HG02759 (cell line): ENCODE data around the gene DUOX1.

ENCODE experiments used
- ATAC-seq: cut with Tn5 transposase; IDR thresholded peaks from one replicate; pipeline ENCODE4 v1.9.1; 2021; ENCODE audit warnings: mild to moderate bottlenecking, moderate library complexity; ENCODE audit not compliant: unreplicated experiment

The DUOX1 gene

GRCh38 chr15:45185903-45186770 is 56.3 kb downstream of the DUOX1 start:
- ATAC-seq, result no peak

GRCh38 chr15:45186771-45187577 is 57.2 kb downstream of the DUOX1 start:
- peak; percentile 4 for ATAC-seq

DNA sequence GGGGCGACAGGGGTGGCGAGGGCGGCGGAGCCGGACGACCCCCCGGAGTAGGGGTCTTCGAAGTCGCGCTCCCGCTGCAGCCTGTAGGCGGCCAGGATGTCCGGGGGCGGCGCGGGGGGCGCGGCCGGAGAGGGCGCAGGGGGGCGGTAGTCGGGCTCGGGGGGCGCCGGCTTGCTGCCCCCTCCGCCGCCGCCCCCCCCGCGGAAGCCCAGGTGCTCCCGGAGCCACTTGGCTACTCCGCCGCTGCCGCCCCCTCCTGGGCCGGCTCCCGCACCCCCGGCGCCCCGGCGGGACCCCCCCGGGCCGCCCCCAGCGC is 57.7 kb downstream of the DUOX1 start:
- no peak for ATAC-seq

DNA sequence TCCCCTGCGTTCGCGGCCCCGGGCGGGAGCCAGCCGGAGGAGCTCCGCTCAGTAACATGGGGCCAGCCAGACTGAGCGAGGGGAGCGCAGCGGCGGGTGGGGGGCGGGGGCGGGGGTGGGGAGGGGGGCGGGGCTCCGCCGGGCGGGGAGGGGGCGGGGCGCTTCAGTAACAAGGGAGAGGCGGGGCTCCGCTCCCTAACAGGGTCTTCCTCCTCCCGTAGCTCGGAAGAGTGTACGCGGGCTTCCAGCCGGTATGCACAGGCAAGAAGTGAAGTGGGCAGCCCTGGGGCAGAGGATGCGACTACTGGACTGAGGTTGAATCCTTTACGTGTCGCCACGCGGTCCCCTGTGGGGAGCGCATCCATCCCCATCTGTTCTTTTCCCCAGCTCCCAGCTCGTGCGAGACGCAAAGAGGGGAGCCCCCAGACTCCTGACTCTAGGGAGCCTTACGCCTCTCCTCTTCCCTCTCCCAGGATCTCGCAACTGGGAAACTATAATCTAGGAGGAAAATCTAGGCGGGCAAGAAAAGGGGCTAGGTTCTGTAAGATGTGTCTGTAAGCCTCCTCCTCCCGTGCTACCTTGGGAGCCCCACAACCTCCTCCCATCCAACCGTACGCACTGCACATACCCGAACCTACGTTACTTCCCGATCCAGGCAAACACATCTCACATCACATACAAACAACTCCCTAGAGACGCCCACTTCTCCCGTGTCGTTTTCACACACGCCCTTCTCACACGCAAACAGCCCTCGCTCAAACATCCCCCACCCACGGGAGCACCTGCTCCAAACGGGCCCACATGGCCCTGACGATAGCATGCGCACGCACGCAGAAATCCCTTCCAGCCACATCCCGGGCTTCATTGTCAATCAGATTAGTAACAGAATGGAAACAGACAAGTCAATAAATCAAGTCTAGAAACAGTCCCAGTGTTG is 58.4 kb downstream of the DUOX1 start, which contains the start of gene SHF:
SHF (minus strand) TSS at position 73 of the 937 bp plus-strand sequence; CDS start at position 58, 15 bp downstream.
- ATAC-seq, result peak; percentile 45

GRCh38 chr15:45197512-45197911 is 67.7 kb downstream of the DUOX1 start:
- ATAC-seq, result no peak

GRCh38 chr15:45198337-45199135 is 68.7 kb downstream of the DUOX1 start:
- peak; percentile 62 for ATAC-seq

DNA sequence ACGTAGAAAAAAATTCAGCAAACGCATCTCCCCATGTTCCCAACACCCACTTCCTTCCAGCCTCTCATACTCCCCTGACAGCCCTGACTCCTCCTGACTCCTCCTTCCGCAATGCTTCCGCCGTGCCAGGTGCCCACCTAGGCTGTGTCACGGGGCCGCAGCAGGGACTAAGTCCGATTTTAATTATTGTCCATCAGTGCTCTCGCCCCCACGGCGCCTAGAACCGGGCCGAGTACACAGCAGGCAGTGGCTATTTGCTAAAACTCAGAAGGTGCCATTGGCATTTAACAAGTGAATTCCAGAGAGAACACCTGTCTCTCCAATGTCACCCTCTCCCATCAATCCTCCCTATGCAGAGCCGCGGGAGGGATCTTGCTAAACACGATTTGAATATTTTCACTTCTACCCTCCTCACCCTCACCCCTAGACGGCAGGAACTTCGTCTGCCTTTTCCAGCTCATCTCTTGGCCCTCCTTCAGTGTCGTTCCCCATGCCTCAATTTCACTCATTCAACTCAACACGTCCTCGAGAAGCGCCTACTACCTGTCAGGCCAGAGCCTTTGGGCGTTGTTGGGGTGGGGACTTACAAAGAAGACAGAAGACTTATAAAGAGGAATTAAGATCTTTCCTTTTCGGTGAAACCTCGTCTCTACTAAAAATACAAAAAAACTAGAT is 69.5 kb downstream of the DUOX1 start:
- ATAC-seq, result peak; percentile 8

DNA sequence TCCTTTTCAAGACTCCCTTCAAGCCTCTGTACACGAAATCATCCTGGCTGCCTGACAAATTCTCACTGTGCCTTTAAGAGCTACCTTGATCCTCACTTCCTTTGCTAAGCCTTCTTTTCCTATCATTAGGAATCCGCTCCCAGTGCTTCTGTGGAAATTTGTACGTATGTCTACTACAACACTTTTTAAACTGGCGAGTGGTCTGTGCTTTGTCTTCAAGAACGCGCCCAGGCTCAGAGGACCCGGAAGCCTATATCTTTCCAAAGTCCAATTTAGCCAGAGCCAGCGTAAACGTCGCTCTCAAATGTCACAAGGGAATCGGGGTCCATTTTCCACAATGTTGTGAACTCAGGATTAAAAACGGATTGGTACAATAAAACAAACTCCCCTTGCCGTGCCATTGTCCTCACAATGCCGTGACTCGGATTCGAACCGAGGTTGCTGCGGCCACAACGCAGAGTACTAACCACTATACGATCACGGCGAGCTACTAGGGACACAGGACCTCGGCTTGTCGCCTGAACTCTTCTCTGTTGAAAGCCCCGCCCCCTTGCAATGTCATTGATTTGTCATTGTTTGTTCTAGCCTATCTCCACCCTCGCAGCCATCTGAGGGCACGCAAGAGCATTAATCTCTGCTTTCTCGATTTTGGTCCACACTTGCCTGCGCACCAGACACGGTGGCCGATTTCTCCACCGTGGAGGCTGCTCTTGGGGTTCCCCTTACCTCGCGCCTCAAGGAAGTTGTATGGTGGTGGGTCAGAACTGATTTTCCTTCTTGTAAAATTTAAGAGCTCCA is 70.4 kb downstream of the DUOX1 start:
- ATAC-seq, result peak; percentile 42

DNA sequence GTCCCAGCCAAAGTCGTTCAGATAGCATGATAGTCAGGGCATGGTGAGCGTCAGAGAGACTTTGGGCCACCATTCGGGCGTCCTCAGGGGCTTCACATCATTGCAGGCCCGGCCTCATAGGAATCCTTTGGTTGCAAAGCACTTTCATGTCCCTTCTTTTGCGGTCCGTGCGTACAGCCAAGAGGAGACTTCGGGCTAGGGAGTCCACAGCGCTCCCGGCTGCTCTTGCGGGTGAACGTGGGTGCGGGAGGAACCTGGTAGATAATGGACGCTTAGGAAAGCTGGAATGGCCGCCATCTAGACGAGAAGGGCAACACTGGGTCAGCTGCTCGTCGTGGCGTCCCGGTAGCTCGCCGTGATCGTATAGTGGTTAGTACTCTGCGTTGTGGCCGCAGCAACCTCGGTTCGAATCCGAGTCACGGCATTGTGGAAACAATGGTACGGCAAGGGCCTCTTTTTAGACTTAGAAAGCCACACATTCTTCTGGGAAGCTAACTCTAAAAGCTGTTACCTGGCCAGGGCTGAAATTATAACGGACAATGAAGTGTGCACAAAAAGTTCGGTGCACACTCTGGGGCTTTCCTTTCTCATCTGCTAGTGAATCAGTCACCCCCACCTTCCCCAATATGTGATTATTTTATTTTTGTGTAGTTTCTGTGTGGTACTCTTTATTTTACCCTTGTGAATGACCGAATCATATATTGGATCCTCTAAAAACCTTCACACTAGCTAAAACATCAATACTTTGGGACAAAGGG is 71.2 kb downstream of the DUOX1 start:
- peak; percentile 28 for ATAC-seq

DNA sequence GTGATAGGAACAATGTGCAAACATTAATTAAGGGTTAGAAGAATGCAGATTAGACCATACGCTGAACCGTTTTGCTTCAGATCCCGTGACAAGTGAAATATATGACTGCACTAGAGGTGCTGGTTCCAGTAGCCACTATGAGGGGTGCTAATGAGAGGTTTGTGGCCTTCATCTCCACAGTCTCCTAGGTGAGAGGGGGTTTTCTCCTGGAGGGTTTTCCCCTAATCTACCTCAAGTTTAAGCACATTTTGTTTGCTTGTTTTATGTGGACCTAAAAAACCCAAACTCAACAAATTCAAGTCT is 71.7 kb downstream of the DUOX1 start:
- ATAC-seq, result no peak

DNA sequence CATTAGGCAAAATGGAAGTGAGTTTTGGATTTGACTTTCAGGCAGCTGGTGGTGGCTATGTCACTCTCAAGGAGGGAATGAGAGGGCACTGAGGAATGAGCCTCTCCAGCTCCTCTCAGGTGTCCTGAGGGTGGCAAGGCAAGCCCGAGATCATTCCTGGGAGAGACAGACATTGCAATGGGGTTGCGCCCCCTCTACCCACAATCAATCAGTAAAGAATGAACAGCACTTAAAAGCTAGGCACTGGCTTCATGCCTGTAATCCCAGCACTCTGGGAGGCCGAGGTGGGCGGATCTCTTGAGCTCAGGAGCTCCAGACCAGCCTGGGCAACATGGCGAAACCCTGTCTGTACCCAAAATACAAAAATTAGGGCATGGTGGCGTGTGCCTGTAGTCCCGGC is 72.1 kb downstream of the DUOX1 start:
- no peak for ATAC-seq

GRCh38 chr15:45203182-45203581 is 73.4 kb downstream of the DUOX1 start:
- no peak for ATAC-seq

DNA sequence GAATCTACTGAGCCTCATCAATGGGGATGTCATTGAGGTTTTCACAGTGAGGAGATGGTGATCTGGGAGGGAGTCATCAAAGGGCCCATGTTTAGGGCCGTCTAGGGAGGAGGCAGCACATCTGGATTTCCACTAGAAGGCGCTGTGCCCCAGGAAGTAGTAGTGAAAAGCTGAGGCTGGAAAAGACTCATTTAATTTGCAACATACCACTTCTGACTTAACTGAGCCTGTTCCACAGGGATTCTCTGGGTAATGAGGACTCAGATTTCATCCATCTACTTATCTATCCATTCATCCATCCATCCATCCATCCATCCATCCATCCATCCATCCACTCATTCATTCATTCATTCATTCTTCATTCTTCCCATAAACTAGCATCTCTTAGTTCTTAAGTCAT is 75.4 kb downstream of the DUOX1 start:
- peak; percentile 26 for ATAC-seq

- ATAC-seq, result no peak
Measured at GRCh38 chr15:45212493-45212892, 82.7 kb downstream of the DUOX1 start.
